ENCODE results near the gene AUTS2.

The AUTS2 gene

DNA sequence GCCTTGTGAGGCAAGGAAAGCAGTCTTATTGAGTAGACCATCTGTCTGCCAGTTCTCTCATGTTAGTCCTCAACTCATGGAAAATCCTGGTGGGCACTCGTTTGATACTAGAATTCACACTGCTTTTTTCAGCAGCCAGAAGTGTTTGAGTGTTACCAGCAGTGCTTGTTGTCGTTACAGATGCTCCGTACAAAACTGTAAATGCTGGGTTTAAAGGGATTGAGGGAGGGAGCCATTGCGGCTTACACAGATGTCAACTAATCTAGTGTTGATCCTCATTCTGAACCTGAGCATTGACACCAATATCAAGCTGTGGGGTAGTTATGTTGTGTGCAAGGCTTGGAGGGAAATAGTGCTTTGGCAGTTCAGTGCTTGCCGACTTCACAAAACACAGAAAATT lies 348.6 kb downstream of the AUTS2 start:
- no peak for DNase-seq

GRCh38 chr7:69947998-69948397 lies 349.7 kb downstream of the AUTS2 start:
- DNase-seq = no peak

DNA sequence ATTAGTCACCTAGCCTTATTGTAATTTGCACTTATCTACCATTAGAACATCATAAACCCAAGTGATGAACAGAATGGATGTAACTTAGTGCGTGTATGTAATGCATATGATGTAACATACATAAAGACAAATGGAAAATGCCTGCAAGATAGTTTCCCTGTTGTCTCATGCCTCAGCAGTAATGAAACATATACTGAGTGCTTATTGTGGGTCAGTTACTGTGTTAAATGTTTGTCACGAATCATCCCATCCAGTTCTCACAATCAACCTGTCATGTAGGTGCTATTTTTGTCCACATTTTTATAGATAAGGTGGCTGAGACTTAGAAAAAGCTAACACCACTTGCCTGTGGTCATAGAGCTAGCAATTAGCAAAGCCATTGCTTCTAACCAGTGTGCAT lies 350.8 kb downstream of the AUTS2 start:
- no peak for DNase-seq

DNA sequence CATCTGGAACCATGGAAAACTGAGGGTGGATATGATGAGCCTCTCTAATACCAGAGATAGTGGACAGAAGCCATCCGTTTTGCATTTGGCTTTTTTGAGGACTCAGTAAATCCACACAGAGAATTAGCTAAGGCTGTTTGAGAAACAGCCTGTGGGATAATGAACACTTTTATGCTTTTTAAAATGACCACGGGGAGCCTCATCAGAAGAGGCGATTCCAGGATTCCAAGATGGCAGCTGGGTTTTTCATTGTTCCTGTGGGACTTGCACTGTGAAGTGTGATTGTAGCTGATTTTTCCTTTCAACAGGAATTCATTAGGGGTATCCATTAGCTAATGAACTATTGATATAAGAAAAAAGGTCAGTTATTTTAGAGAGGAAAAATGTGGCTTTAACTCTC lies 353.2 kb downstream of the AUTS2 start:
- no peak for DNase-seq

DNA sequence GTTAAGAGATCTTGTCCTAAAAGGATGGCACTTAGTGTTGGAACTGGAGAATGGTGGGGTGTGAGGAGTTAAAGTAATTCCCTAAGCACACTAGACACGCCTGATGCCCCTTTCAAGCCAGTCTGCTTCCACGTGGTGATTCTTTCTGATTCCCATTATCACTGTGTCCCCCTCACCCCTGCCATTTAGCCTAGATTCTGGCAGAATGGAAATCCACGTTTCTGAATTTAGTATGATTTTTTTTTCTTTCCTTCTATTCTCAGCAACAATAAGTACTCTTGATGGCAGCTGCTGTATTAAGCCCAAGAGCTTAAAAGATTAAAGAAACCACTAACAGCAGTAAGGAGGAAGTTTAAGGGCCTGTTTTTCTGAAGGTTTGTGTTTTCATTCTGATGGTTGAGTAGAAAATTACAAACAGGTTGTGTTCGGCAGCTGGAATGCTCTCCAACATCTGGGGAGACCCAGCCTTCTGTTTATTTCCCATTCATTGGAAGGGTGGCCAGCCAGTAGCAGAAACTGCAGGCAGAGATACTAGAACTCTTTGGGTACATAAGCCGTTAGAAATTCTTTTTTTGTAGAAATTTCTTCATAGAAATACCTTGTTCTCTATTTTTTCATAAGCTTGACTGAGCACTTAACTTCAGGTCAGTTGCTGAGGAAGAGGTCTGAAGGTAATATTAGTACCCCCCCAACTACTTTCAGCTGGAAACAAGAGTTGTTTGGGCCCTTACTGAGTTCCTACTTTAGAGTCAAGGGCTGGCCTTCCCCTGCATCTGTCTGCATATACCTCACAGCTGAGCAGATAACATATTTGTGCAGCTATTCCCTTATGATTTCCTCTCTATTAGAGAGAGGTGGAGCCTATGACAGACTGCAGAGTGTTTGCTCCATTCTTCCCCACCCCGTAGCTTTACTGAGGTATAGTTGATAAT lies 355.1 kb downstream of the AUTS2 start:
- DNase-seq = no peak

GRCh38 chr7:69956541-69956940 lies 358.3 kb downstream of the AUTS2 start:
- DNase-seq = no peak

GRCh38 chr7:69957661-69958060 lies 359.4 kb downstream of the AUTS2 start:
- DNase-seq = no peak

GRCh38 chr7:69959789-69960499 lies 361.7 kb downstream of the AUTS2 start:
- DNase-seq = no peak

DNA sequence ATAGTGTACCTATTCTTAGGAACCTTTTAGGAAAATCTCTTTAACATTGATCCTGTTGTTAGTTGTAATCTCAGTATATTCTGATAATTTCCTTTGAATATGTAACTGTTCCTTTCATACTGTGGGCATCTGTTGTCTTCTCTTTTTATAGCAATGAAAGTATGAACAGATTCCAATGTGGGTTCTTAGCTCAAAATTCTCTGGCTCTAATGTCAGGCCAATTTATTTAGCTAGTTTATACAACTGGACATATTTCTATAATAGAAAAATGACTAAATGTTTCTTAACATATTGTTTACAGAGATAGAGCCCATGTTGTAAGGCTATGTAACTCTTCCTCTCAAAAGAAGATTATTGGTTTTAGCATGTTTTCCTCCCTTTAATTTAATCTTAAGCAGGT lies 363.2 kb downstream of the AUTS2 start:
- no peak for DNase-seq

DNA sequence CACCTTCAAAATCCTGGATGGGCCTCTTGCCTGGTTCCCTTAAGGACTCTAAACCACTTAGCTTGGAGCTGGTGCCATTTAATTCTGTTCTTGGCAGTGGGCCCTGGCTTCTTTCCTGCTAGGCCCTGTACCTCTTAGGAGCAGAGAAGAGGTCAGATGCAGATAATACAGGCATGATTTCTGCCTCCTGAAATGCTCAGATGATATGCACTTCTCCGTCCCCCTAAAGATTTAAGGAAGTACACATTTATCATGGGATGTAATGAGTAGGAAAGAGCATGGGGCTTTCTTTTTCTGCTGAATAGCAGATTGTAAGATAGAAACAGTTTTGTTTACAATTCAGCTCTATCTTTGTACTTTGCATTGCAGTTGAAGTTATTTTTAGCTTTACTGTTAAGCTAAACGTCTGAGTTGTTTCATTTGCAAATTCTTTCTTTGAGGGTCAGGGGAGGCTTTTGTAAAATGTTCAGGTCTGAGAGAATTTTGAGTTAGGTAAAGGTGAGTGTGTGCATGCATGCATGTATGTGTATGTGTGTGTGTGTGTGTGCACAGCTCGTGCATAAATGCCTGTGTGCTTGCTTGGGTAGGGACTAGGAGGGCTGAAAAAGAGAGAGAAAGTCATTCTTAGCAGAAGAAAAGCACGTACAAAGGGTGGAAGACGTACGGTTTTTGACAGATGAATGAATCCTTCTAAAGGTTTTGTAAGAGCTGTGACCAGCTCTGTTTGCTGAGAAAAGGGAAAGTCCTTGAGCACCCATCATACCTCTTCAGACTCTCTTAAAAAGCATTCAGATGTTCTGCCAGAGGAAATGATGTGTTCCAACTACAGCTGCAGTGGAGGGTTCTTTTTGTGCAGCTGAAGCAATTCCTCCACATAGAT lies 364.2 kb downstream of the AUTS2 start:
- DNase-seq = no peak

DNA sequence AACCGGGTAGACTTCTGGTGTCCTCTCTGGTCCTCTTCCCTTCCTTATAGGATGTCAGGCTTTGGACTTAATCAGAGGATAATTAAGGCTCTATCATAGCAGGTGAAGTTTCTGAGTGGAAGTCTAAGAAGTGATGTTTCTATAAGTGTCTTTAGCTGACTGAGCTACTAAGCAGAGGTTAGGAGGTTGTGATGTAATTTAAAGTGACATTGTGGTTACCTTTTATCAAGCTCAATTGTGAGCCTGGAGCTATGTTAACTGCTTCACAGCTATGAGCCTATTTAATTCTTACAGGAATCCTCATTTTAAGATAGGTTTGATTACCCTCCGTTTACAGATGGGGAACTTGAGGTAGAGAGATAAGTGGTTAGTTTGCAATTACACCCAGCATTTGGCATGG lies 365.1 kb downstream of the AUTS2 start:
- DNase-seq = no peak

GRCh38 chr7:69966766-69967591 lies 368.7 kb downstream of the AUTS2 start:
- no peak for DNase-seq

DNA sequence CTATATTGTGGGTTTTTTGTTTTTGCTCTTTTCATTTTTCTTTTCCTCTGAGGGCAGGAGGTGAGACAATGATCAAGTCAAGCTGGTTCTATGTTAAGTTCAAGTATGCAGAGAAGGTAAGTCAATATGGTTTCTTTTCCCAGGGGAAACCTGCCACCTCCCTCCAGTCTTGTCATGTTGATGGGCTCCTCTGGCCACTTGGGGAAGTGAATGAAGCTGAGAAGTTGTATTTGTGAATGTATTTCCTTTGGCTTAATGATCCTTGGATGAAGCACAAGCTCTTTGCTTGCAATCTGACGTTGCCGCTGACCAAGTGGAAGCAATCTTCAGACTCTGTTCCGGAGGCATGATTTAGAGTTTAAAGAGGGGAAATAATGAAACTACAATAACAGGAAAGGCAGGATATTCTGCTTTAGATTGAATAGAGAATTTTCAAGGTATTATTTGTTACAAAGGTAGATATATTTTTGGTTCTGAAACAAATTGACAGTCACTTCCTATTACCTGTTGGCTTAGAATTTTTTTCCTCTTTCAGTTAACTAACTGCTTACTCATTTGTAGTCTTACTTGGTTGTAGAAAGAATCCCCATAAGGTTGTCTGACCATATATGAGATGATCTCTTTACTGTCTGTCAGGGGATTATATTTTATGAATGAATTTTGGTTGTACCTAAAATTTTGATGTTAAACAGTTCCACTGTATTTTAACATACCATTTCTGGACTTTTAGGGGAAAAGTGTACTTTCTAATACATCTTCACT lies 369.6 kb downstream of the AUTS2 start:
- DNase-seq = no peak

DNA sequence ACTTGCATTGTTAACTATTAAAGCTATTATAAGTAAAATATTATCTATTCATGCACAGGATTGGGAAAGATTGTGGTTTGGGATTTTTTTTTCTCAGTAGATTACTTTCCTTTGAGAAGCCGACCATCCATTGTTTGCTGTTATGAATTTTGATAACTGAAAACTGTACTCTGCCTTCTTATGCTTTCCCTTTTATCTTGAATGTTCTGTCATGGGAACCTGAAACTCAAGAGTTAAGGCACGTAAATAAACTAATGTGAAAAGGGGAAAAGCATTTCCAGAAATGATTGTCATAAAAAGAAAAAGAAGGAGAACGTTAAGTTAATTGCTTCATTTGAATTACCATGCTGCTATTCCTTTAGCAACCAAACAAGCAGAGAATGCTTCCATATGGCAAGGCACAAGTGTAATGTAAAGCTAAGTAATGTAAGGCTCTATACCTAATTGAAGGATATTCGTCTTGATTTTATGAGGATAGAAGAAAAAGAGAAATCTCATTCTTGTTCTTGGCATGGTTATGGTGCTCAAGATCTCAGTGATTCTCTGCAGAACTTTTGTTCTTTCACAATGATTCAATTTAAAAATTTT lies 370.8 kb downstream of the AUTS2 start:
- no peak for DNase-seq

- DNase-seq = no peak
These were observed 383.4 kb downstream of the AUTS2 start for GRCh38 chr7:69981646-69982045.

DNA sequence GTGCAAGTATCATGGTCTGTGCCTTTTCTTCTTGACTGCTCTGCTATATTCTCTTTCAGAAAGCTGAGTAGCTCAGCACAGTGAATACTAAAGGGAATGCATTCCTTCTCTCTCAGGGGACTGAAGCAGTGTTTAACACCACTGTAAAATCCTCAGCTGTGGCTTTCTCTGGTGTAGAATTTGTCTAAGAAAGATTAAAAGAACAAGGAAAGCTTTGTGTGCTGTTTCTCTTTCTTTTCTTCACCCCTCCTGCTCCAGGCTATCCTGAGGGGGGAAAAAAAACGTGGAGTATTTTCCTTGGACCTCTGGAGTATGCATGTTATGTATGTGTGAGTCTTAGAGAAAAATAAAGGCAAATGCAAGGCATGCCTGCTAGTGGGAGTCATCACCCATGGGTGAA lies 383.9 kb downstream of the AUTS2 start:
- DNase-seq = no peak

- no peak for DNase-seq
These were observed 391.3 kb downstream of the AUTS2 start for GRCh38 chr7:69989551-69989950.

DNA sequence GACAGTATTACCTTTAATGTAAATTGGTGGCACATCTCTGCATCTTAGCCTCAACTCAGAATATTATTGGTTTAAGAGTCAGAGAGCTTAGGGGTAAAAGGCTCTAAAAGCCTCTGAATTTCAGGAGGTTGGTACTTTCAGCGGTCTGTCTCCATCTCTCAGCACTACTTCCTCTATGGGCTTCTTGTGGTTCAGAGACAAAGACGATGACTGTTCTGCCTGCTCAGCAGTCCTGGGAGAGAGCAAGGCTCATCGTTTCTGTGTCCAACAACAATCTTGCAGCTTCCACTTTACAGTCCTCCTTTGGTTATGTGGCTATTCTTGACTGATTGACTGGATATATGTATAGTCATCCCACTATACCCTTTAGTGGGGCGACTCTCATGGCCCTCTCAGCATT lies 394.7 kb downstream of the AUTS2 start:
- DNase-seq = peak in 1 of 5 experiments; percentile 41

DNA sequence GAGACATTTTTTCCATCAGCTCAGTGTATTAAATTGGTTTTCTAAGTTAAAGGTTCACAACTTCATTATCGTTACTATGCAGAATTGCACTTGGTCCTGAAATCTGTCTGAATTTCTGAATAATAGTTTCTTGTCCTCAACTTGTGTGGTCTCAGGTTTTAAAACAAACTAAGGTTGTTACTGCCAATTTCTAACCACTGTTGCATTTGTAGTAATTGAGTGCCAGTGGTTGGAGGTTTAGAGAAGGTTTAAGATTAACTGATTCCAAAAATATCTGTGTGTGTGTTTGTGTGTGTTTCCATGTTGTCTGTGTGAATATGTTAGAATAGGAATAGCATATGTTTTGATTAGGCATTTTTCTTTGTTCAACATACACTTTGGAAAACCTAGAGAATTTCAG lies 395.9 kb downstream of the AUTS2 start:
- DNase-seq = no peak

GRCh38 chr7:69994886-69995542 lies 396.7 kb downstream of the AUTS2 start:
- DNase-seq = no peak

Data from T-helper 2 cell (primary cell).